AG09319 (cell line): ENCODE results near the gene HNRNPR.
"Not testable (repeated sequence)": the region's sequence is repeated elsewhere in the genome, so short reads cannot be mapped to it uniquely, and the experiment has no call there.

Experiments used
- DNase-seq: peaks from one replicate; pipeline ENCODE4 v3.0.0-alpha.2; 2010; ENCODE audit warnings: low read depth; ENCODE audit errors: extremely low read depth
- TF ChIP-seq, protein P1 (sequence below): IDR thresholded peaks from 2 replicates; pipeline ENCODE4 v1.5.1; 2011; ENCODE audit warnings: low read depth, mild to moderate bottlenecking, inconsistent platforms, low read length, moderate library complexity

The HNRNPR gene

DNA sequence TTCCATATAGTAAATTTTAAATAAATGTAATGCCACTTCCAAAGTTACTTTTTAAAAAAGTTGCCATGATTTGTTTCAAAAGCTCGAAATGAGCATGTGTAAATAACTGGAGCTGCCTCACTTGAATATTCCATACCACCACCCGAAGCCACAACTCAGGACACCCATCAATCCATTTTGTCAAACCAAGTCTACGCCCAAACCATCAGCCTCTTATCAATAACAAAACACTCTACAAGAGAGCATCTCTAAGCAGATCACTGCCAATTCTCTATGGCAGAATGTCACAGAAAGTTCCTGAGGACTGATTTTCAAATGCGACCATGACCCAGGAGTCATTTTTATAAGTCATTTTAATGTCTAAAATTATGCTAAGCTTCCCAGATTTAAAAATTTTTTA, 4.5 kb downstream of the HNRNPR start:
- no peak for DNase-seq
- TF ChIP-seq, protein P1, sequence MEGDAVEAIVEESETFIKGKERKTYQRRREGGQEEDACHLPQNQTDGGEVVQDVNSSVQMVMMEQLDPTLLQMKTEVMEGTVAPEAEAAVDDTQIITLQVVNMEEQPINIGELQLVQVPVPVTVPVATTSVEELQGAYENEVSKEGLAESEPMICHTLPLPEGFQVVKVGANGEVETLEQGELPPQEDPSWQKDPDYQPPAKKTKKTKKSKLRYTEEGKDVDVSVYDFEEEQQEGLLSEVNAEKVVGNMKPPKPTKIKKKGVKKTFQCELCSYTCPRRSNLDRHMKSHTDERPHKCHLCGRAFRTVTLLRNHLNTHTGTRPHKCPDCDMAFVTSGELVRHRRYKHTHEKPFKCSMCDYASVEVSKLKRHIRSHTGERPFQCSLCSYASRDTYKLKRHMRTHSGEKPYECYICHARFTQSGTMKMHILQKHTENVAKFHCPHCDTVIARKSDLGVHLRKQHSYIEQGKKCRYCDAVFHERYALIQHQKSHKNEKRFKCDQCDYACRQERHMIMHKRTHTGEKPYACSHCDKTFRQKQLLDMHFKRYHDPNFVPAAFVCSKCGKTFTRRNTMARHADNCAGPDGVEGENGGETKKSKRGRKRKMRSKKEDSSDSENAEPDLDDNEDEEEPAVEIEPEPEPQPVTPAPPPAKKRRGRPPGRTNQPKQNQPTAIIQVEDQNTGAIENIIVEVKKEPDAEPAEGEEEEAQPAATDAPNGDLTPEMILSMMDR = no peak

DNA sequence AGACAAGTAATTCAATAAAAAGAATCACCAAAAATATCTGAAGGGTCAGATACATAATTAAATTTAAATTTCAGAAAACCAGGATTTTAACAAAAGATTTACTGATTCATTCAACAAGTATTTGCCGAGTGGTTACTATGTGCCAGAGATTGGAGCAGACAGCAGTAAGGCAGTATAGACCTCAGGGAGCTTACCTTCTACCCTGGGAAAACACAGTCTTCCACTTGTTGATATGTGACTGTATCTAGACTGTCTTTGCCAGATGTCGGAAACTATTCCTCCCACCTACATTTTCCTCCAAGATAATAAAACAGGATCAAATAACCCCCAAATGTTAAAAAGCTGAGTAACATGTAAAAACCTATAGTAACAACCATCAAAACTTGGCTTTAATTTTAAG, 6.2 kb downstream of the HNRNPR start:
- no peak for DNase-seq

GRCh38 chr1:23331713-23332112, 12.4 kb downstream of the HNRNPR start:
- no peak for DNase-seq
- TF ChIP-seq, protein P1 = no peak

More for the DNA sequence above, 6.2 kb downstream of the HNRNPR start:
- TF ChIP-seq, protein P1 = no peak

- no peak for DNase-seq
- TF ChIP-seq, protein P1 = no peak
These were observed 13.2 kb downstream of the HNRNPR start for GRCh38 chr1:23330846-23331245.

GRCh38 chr1:23325393-23325792, 18.7 kb downstream of the HNRNPR start:
- TF ChIP-seq, protein P1 = no peak
- no peak for DNase-seq

DNA sequence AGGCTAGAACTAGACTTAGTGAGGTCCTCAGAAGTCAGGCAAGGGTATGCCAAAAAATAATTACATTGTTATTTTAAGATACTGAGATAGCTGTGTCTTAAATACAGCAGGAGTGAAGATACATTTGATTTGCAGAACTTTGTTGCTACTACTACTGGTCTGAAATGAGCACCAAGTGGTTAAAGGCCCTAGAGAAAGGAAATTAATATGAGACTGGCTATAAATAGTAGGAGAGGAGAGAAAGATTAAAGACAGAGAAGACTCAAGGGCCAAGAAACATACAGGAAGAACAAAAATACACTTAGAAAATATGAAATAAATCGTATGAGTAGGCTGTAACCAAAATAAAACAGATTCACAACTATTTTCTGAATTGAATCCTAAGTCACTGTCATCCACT, 21.3 kb downstream of the HNRNPR start:
- TF ChIP-seq, protein P1 = no peak
- no peak for DNase-seq

- DNase-seq = not testable (repeated sequence)
These were observed 33.8 kb downstream of the HNRNPR start for GRCh38 chr1:23310280-23310679.

DNA sequence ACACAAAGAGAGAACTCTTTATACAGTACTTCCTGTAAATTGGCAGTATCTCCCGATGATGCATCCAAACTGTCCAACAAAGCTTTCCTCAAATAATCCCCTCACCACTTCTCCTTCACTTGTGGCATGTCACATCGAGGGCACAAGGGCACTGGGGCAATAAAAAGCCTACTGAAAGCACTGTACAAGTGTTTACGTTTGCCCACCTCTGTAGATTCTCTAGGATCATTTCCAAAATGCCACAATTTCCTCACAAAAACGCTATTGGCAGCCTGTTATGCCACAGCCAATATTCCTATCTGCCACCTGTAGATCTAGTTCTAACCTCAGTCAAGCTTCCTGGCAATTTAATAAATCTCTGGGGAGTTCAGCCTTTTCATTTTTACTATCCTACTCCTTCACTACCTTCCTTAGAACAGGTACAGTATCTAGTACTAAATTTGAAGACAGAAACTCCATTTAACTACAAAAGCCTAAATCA, 39.9 kb downstream of the HNRNPR start:
- TF ChIP-seq, protein P1 = no peak
- DNase-seq = no peak
